Activated T-cell treated with anti-CD3 and anti-CD28 coated beads, Interleukin-2, amount 50 U/mL, for 24 hours (primary cell): ENCODE data around the gene TRIO.

Experiments
- DNase-seq: peaks from one replicate; pipeline ENCODE4 v3.0.0-alpha.2; 2020
- H3K27ac Mint-ChIP-seq: 2 replicates; pipeline ENCODE4 v1.8.0; 2020; ENCODE audit warnings: mild to moderate bottlenecking, mixed read lengths
- H3K27me3 Mint-ChIP-seq: 2 replicates; pipeline ENCODE4 v1.8.0; 2020; ENCODE audit warnings: mixed read lengths
- H3K36me3 Mint-ChIP-seq: 2 replicates; pipeline ENCODE4 v1.8.0; 2020; ENCODE audit warnings: low read depth, mixed read lengths
- H3K4me1 Mint-ChIP-seq: 2 replicates; pipeline ENCODE4 v1.8.0; 2020; ENCODE audit warnings: low read depth, mixed read lengths
- H3K4me3 Mint-ChIP-seq: 2 replicates; pipeline ENCODE4 v1.8.0; 2020; ENCODE audit warnings: mild to moderate bottlenecking, moderate library complexity, mixed read lengths
- H3K9me3 Mint-ChIP-seq: 2 replicates; pipeline ENCODE4 v1.8.0; 2020; ENCODE audit warnings: mixed read lengths

TRIO gene

DNA sequence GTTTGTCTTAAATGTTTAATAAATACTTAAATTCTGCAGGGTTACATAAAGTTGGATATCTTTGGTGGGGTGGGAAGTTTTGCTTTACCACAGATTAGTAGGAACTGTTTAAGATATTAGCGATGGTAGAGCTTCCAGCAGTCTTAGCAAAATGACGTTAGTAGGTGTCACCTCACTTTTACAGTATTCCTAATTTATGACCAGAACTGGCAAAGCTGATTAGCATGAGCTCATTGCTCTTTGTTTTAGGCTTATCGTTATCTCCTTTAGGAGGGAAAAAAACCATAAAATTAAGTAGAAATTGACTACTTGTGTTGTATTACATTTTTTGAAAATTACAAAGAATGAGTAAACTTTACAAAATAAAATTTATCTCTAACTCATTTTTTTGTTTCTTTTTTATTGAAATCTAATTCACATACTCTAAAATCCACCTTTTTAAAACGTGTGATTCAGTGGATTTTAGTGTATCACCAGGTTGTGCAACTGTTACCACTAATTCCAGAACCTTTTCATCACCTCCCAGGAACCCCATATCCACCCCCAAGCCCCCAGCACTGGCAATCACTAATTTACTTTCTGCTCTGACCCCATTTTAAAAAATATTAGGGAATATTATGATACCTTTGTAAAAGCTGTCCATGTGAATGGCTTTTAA is 129.5 kb downstream of the TRIO start:
- Mint-ChIP-seq H3K4me1 (peaks cover 14% of the 10 kb centered on the region), H3K36me3 (no peaks in the 10 kb centered on the region), H3K27me3 (peaks cover 37% of the 10 kb centered on the region), H3K9me3 (no peaks in the 10 kb centered on the region), H3K27ac (no peak overlapping the region), H3K4me3 (no peak overlapping the region)
- no peak for DNase-seq

DNA sequence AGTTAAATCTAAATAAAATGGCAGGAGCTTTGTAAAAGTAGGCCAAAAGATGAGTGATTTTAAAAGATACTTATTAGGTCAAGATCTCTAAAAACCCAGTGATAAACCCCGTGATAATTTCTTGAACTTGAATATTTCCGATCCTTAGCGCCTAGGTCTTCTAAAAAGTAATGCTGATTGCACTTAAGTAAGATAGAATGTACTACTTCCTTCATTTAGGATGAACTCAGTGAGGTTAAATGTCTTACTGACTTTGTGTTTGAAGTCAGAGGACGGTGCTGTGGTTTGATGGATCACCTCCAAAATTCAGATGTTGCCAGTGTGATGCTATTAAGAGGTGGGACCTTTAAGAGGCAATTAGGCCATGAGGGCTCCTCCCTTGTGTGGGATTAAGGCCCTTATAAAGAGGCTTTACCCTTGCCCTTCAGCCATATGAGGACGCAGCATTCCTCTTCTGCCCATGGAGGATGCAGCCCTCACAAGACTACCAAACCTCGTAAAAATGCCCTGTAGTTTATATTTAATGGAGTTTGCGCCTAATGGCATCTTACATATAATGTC is 130.1 kb downstream of the TRIO start:
- no peak for DNase-seq
- no peak overlapping the region for H3K27ac Mint-ChIP-seq
- peaks cover 10% of the 10 kb centered on the region for H3K4me1 Mint-ChIP-seq
- no peaks in the 10 kb centered on the region for H3K9me3 Mint-ChIP-seq
- H3K4me3 Mint-ChIP-seq, result no peak overlapping the region
- peaks cover 33% of the 10 kb centered on the region for H3K27me3 Mint-ChIP-seq
- no peaks in the 10 kb centered on the region for H3K36me3 Mint-ChIP-seq

DNA sequence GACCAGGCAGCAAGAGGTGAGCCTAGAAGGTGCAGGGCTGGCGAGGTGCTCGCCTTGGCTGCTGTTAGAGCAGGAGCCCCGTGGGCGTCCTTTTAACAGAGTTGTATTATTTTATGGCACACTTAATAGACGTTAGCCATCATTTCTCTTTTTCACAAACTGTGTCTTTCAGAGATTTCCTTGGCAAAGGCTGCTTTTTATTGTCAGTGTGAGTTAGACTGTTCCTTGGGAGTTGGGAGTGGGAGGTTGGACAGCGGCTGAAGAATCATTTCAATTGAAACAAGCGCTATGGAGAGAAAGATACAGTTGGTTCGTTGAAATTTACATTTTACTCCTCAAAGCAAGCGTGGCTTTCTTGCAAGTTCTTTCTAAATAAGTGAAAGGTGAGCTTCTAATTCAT is 133.2 kb downstream of the TRIO start:
- H3K36me3 Mint-ChIP-seq, result no peaks in the 10 kb centered on the region
- H3K4me3 Mint-ChIP-seq, result no peak overlapping the region
- peaks cover 18% of the 10 kb centered on the region for H3K27me3 Mint-ChIP-seq
- H3K4me1 Mint-ChIP-seq, result peaks cover 8% of the 10 kb centered on the region
- no peaks in the 10 kb centered on the region for H3K9me3 Mint-ChIP-seq
- H3K27ac Mint-ChIP-seq, result no peak overlapping the region
- DNase-seq, result no peak

DNA sequence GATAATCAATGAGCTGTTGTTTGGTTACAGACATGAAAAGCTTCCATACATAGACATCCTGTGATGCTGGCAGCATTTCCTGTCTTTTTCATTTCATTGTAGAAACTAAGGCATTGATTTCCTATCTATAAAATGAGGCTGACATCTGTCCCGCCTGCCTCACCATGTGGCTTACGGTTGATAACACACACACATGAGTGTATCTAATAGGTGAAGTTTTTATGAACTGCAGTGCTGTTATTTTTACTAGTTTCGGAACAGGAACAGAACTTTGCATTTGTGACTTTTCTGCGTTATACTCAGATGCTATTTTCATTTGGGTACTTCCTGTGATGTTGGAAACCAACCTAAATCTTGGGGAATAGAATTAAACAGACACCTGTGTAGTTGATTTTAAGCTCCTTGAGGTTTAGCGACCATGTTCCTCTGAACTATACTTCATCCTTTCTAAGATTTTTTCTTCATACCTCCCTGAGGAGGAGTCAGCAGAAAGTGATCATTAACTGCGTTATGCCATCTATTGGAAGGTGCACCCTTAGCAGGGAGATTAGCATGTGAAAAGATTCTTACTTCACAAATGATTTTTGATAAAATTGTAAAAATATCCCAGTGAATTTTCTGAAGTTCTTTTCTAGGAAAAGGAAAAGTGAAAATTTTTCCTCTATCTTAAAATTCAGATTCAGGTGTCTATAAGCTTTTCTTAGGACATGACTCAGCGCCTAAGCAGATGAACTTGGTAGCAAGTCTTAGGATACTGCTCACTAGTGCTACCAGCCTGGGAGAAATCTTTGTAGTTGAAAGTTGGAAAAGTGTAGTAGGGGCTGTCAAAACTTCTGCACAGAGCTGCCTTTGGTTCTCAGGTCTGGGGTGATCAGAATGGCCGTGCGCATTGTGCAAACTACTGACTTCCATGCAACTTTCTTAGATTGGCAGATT is 134.5 kb downstream of the TRIO start:
- no peaks in the 10 kb centered on the region for H3K36me3 Mint-ChIP-seq
- H3K4me3 Mint-ChIP-seq, result no peak overlapping the region
- H3K9me3 Mint-ChIP-seq, result no peaks in the 10 kb centered on the region
- DNase-seq, result no peak
- H3K27me3 Mint-ChIP-seq, result peaks cover 18% of the 10 kb centered on the region
- no peak overlapping the region for H3K27ac Mint-ChIP-seq
- H3K4me1 Mint-ChIP-seq, result peaks cover 8% of the 10 kb centered on the region

DNA sequence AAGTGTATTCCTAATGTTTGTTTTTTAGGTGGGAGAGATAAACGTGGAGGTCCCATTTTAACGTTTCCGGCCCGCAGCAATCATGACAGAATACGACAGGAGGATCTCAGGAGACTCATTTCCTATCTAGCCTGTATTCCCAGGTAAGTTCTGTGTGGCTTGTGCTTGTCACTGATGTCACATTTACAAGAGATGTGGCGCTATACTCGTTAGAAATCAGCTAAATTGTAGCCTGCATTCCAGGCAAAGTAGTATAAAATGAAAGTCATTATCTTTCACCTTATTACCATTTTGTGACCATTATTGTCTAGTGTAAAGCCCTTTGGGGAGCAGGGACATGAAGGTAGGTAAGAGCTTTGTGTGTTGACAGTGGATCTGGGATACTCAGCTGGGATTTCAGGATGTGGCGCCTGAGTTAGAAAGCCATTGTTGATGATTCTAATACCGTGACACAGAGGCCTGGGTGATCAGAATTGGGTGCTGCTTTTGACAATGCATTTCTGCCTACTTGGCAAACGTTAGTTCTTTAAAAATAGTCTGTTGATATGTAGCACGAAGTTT is 137.2 kb downstream of the TRIO start:
- Mint-ChIP-seq H3K9me3 (no peaks in the 10 kb centered on the region), H3K4me3 (no peak overlapping the region), H3K27ac (no peak overlapping the region), H3K36me3 (no peaks in the 10 kb centered on the region), H3K27me3 (peaks cover 18% of the 10 kb centered on the region), H3K4me1 (peaks cover 8% of the 10 kb centered on the region)
- no peak for DNase-seq

DNA sequence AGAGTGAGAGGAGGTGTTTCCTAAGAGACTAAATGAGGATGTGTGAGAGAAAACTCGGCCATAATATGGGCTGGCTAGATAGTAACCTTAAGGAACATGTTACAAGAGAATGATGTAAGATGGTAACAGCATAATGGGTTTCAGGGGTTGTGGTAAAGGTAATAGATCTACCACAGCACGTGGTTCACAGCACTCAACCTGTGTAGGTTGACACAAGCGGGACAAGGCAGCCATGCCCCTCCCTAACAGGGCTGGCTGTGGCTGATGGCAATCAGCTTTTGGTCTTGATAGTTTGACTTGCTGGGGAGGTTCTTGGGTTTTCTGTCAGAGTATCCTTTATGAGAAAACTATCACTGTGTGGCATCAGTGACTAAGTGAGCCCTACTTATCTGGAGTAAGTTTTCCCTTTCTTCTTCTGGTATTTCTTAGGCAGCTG is 138.6 kb downstream of the TRIO start:
- H3K36me3 Mint-ChIP-seq, result no peaks in the 10 kb centered on the region
- H3K4me1 Mint-ChIP-seq, result peaks cover 8% of the 10 kb centered on the region
- H3K27me3 Mint-ChIP-seq, result peaks cover 12% of the 10 kb centered on the region
- no peak for DNase-seq
- no peak overlapping the region for H3K27ac Mint-ChIP-seq
- no peak overlapping the region for H3K4me3 Mint-ChIP-seq
- no peaks in the 10 kb centered on the region for H3K9me3 Mint-ChIP-seq

DNA sequence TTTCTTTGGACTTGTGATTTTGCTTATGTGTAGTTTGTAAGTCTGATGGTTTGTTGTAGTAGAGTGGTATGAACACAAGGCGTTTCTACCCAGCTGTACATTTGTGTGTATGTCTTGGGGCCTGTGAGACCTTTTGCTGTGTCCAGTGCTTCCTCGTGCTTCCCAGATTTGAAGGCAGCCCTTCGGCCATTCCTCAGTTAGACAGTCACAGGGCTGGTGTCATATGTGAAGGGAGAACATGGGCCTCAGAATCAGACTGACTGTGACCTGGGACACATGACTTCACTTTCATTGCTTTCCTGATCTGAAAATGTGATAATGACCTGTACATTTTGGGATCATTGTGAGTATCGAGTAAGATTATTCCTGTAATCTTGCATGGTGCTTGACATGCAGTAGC is 140.0 kb downstream of the TRIO start:
- H3K9me3 Mint-ChIP-seq, result no peaks in the 10 kb centered on the region
- no peak overlapping the region for H3K27ac Mint-ChIP-seq
- no peaks in the 10 kb centered on the region for H3K4me1 Mint-ChIP-seq

DNA sequence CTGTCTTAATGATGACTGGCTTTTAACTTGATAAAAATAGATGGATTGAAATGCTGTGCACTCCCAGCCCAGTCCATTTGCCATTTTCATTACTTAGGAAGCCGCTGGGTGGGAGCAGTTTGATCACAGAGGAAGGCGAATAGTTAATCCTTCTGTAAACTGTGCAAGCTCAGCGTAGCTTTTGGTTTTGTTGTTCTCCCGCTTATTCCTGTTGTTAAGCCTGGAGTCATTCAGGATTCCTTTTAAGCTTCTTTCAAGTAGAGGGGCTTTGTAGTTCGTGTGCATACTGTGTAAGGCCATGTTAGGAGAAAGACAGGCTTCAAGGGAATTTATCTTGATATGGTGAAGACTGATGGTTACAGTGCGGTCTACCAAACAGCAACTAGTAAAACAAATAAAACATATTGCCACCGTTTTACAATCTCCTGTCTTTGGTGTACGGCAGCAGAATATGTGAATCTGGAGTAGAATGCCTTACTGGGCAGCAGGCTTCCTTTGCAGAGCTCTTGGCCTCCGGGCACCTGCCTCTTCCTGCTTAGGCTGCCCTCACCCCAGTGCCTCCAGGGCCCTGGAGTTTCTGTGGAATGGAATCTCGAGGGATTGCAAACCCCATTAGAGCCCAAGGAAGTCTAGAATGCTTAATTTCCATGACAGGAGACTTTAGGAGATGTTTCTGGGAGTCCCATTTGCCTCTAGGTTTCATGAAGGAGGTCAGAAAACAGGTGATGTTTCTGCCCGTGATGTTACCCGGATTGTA is 141.4 kb downstream of the TRIO start:
- Mint-ChIP-seq H3K36me3 (no peaks in the 10 kb centered on the region), H3K9me3 (no peaks in the 10 kb centered on the region), H3K27me3 (peaks cover 6% of the 10 kb centered on the region), H3K4me3 (no peak overlapping the region), H3K27ac (no peak overlapping the region), H3K4me1 (no peaks in the 10 kb centered on the region)
- DNase-seq, result no peak

More for the DNA sequence above, 140.0 kb downstream of the TRIO start:
- Mint-ChIP-seq H3K27me3 (peaks cover 11% of the 10 kb centered on the region), H3K36me3 (no peaks in the 10 kb centered on the region), H3K4me3 (no peak overlapping the region)
- no peak for DNase-seq

DNA sequence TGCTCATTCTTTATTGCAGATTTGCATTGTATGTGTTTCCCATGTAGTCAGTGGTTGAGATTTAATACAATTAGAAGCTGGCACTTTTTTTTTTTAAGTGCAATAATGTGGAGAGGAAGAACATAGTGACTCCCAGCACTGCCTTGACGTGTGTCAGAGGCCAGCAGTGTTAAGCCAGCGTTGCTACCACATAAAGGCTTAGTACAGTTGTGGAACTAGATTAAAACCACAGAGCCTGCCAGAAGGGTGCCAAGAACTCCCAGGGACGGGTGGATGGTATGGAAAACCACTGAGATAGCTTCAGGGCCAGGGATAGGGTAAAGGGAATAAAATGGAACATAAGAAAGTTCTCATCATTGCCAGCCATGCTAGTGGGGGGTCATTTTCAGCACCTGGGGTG is 142.9 kb downstream of the TRIO start:
- H3K27ac Mint-ChIP-seq, result no peak overlapping the region
- H3K27me3 Mint-ChIP-seq, result no peaks in the 10 kb centered on the region
- DNase-seq, result no peak
- H3K4me1 Mint-ChIP-seq, result no peaks in the 10 kb centered on the region
- no peaks in the 10 kb centered on the region for H3K9me3 Mint-ChIP-seq
- no peaks in the 10 kb centered on the region for H3K36me3 Mint-ChIP-seq
- H3K4me3 Mint-ChIP-seq, result no peak overlapping the region

DNA sequence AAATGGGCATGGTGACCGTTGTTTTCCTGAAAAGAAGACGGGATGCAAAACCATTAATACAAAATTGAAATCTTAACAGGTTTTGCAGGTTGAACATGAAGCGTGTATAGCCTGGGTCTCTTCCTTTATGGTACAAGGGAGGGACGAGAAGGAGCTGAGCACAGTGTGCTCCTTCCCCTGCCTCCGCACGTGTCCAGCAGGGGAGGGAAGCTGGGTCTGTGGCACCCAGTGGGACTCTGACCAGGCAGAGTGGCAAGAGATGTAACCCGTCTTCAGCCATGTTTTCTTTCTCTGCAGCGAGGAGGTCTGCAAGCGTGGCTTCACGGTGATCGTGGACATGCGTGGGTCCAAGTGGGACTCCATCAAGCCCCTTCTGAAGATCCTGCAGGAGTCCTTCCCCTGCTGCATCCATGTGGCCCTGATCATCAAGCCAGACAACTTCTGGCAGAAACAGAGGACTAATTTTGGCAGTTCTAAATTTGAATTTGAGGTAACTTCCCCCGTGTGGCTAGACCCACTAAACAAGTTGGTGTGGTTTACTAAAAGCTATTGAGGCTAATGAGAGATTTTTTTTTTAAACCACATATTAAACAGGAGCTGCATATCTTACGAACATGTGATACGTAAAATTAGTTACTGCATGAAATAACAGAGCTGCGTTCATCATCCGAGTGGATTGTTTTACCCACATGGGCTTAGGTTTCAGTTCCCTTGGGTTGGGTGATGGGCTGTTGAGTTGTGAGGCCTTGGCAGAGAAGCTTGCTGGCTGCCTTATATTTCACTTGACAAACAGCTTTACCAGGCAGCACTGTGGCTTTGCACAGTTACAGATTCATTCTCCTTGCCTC is 143.7 kb downstream of the TRIO start:
- no peak for DNase-seq
- H3K36me3 Mint-ChIP-seq, result no peaks in the 10 kb centered on the region
- no peak overlapping the region for H3K4me3 Mint-ChIP-seq
- no peaks in the 10 kb centered on the region for H3K27me3 Mint-ChIP-seq
- H3K27ac Mint-ChIP-seq, result no peak overlapping the region
- H3K4me1 Mint-ChIP-seq, result no peaks in the 10 kb centered on the region
- no peaks in the 10 kb centered on the region for H3K9me3 Mint-ChIP-seq

DNA sequence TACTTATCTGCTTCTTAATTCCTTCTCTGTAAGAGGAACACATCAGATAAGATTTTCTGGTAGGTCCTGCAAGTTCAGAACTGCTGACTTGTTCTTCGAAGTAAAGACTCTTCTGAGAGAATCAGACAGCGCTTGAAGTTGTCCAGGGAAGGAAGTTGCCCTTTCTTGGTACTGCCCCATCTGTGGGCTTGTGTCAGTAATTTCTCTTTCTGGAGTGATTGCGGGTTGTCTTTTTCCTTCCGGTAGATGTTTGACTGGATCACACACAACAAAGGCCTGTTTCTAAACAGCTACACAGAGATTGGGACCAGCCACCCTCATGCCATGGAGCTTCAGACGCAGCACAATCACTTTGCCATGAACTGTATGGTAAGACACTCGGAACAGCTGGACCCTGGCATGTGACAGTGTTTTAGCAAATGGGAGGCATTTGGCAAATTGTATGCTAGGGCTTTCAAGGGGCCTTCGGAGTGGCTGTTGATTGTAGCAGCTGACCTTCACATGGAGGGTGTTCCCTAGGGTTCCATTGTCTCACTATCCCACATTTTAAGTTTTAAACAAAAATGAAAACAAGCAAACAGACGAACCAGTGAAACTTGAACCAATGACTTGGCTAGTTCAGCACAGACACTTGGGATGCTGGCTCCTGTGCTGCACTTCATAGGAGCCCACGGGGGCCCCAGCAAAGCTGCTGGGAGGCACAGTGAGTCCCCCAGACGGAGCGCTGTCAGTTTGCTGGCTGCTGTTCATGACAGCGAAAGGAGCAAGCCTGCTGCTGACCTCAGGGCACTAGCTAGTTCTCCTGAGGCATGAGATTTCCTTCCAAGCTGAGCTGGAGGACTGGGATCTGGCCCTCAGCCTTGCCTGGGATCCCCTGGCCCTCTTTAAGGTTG is 149.9 kb downstream of the TRIO start:
- H3K36me3 Mint-ChIP-seq, result no peaks in the 10 kb centered on the region
- H3K27me3 Mint-ChIP-seq, result no peaks in the 10 kb centered on the region
- no peaks in the 10 kb centered on the region for H3K9me3 Mint-ChIP-seq
- DNase-seq, result no peak
- no peaks in the 10 kb centered on the region for H3K4me1 Mint-ChIP-seq
- no peak overlapping the region for H3K4me3 Mint-ChIP-seq
- no peak overlapping the region for H3K27ac Mint-ChIP-seq

DNA sequence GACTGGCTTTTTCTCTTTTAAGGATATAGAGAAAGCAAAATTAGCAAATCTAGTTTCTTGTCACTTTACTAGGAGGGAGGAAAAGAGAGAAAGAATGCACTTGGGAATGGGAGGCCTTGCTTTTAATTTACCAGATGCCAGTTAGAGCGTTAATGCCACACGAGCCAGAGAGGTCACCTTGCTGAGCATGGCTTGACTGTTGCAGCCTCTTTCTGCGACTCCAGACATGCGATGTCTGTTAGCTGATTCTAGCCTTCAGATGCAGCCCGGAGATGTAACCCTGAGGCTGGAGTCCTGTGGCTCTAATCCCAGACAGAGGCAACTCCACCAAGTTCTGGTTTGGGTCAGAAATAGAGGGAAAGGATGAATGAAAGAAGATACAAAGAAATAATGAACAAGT is 152.5 kb downstream of the TRIO start:
- H3K27ac Mint-ChIP-seq, result no peak overlapping the region
- no peak overlapping the region for H3K4me3 Mint-ChIP-seq
- no peaks in the 10 kb centered on the region for H3K36me3 Mint-ChIP-seq
- no peaks in the 10 kb centered on the region for H3K27me3 Mint-ChIP-seq
- no peak for DNase-seq
- no peaks in the 10 kb centered on the region for H3K4me1 Mint-ChIP-seq
- H3K9me3 Mint-ChIP-seq, result no peaks in the 10 kb centered on the region
